Retinal pigment epithelial cell (primary cell): Measurements from ENCODE around the gene POLR3B.

Experiments
- DNase-seq: peaks from one replicate; pipeline ENCODE4 v3.0.0-alpha.2; 2010; ENCODE audit warnings: low read depth
- H3K4me3 ChIP-seq: 2 replicates; pipeline ENCODE4 v1.5.1; 2011; ENCODE audit warnings: mild to moderate bottlenecking, low read length, control low read depth, moderate library complexity
- CTCF ChIP-seq: conservative IDR thresholded peaks from 2 replicates; pipeline ENCODE4 v1.5.1; 2011; ENCODE audit warnings: low read depth, low read length, control low read depth, inconsistent platforms

POLR3B gene

GRCh38 chr12:106329231-106329982 is 28.1 kb upstream of the POLR3B start:
- no peak overlapping the region for H3K4me3 ChIP-seq
- no peak for DNase-seq
- TF ChIP-seq CTCF = no peak

- no peak for TF ChIP-seq CTCF
- no peak overlapping the region for H3K4me3 ChIP-seq
- no peak for DNase-seq
Measured at GRCh38 chr12:106331599-106331998, 25.9 kb upstream of the POLR3B start.

- no peak overlapping the region for H3K4me3 ChIP-seq
- TF ChIP-seq CTCF = no peak
- no peak for DNase-seq
Measured at GRCh38 chr12:106332536-106332935, 25.0 kb upstream of the POLR3B start.

- no peak for DNase-seq
- TF ChIP-seq CTCF = no peak
- H3K4me3 ChIP-seq = no peak overlapping the region
Measured at GRCh38 chr12:106333010-106333409, 24.5 kb upstream of the POLR3B start.

GRCh38 chr12:106333756-106334155 is 23.8 kb upstream of the POLR3B start:
- no peak for DNase-seq
- no peak overlapping the region for H3K4me3 ChIP-seq
- TF ChIP-seq CTCF = no peak

GRCh38 chr12:106341086-106341877 is 16.3 kb upstream of the POLR3B start:
- DNase-seq = no peak
- H3K4me3 ChIP-seq = no peak overlapping the region
- TF ChIP-seq CTCF = no peak
